ENCODE results near the gene MRPS27.

DNA sequence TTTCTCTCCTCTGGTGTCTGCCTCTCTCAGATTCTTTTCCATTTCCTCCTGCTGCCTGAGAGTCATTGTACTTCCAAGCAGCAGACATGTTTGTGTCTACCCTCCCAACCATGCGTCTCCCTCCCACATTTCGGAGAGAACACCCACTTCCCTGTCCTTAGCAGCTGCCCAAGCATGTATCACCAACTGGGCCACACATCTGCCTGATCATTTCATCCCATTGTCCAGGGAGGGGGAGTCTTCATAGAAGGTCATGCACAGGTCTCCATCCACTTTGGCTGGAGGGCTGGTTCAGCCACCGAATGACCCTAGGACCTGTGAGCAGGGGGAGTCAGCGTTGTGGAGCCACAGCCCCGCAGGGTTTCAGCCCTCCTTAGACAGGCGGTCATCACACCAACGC is 137.4 kb downstream of the MRPS27 start:
- TF ChIP-seq, protein P1, sequence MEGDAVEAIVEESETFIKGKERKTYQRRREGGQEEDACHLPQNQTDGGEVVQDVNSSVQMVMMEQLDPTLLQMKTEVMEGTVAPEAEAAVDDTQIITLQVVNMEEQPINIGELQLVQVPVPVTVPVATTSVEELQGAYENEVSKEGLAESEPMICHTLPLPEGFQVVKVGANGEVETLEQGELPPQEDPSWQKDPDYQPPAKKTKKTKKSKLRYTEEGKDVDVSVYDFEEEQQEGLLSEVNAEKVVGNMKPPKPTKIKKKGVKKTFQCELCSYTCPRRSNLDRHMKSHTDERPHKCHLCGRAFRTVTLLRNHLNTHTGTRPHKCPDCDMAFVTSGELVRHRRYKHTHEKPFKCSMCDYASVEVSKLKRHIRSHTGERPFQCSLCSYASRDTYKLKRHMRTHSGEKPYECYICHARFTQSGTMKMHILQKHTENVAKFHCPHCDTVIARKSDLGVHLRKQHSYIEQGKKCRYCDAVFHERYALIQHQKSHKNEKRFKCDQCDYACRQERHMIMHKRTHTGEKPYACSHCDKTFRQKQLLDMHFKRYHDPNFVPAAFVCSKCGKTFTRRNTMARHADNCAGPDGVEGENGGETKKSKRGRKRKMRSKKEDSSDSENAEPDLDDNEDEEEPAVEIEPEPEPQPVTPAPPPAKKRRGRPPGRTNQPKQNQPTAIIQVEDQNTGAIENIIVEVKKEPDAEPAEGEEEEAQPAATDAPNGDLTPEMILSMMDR (IDR thresholded peaks at IDR 0.05; ENCODE audit: insufficient read depth, low read length), result no peak
- TF ChIP-seq REST (IDR thresholded peaks at IDR 0.05; ENCODE audit: insufficient replicate concordance, low read depth) (no peak), POLR2AphosphoS5 (IDR thresholded peaks at IDR 0.05; ENCODE audit: low read depth) (no peak), SPI1 (IDR thresholded peaks at IDR 0.05; ENCODE audit: borderline replicate concordance, low read depth) (no peak), GABPA (IDR thresholded peaks at IDR 0.05; ENCODE audit: low read depth) (no peak)
